ENCODE data around the gene AMBRA1.

AMBRA1 gene

GRCh38 chr11:46377831-46378230, 216.0 kb downstream of the AMBRA1 start:
- Histone ChIP-seq H3K4me2 (ENCODE audit: low read length) (no peak overlapping the region), H4K5ac (ENCODE audit: low read length) (no peak overlapping the region), H2AK5ac (ENCODE audit: low read length) (no peak overlapping the region), H3K23ac (ENCODE audit: low read length) (no peak overlapping the region), H3K79me2 (ENCODE audit: control insufficient read depth, insufficient read depth, low read length) (no peaks in the 10 kb centered on the region), H3K56ac (ENCODE audit: low read length) (no peak overlapping the region), H3K4me3 (ENCODE audit: low read length) (no peak overlapping the region), H3K4ac (ENCODE audit: low read depth, low read length) (no peak overlapping the region), H2BK15ac (replicated peaks; ENCODE audit: low read depth) (no peak overlapping the region), H2BK5ac (ENCODE audit: low read length) (no peak overlapping the region), H3K18ac (ENCODE audit: low read length) (no peak overlapping the region), H3K79me1 (ENCODE audit: low read length) (no peaks in the 10 kb centered on the region), H3K36me3 (ENCODE audit: control insufficient read depth, insufficient read depth, low read length) (peaks cover 4% of the 10 kb centered on the region), H3K9ac (ENCODE audit: low read length) (no peak overlapping the region), H2BK120ac (ENCODE audit: low read depth, low read length) (no peak overlapping the region), H3K27me3 (ENCODE audit: insufficient read depth, low read length, poor library complexity) (no peaks in the 10 kb centered on the region), H4K8ac (ENCODE audit: low read depth, low read length) (no peak overlapping the region), H3K4me1 (ENCODE audit: control insufficient read depth, low read depth, low read length) (peaks cover 1% of the 10 kb centered on the region), H3K27ac (ENCODE audit: low read depth, low read length) (no peak overlapping the region)
- no CpG with 5 or more reads among the region's 5 CpGs for WGBS (ENCODE audit: extremely low coverage, insufficient coverage, low lambda C conversion rate)
- no peak for DNase-seq

GRCh38 chr11:46377290-46377689, 216.5 kb downstream of the AMBRA1 start:
- no peak overlapping the region for H2BK15ac ChIP-seq (replicated peaks; ENCODE audit: low read depth)
- H3K36me3 ChIP-seq (ENCODE audit: control insufficient read depth, insufficient read depth, low read length) = peaks cover 4% of the 10 kb centered on the region
- DNase-seq = no peak
- no peaks in the 10 kb centered on the region for H3K79me2 ChIP-seq (ENCODE audit: control insufficient read depth, insufficient read depth, low read length)
- H3K4me3 ChIP-seq (ENCODE audit: low read length) = no peak overlapping the region
- H3K4ac ChIP-seq (ENCODE audit: low read depth, low read length) = no peak overlapping the region
- H3K18ac ChIP-seq (ENCODE audit: low read length) = no peak overlapping the region
- H3K27ac ChIP-seq (ENCODE audit: low read depth, low read length) = no peak overlapping the region
- no peak overlapping the region for H4K5ac ChIP-seq (ENCODE audit: low read length)
- no peak overlapping the region for H2AK5ac ChIP-seq (ENCODE audit: low read length)
- WGBS (ENCODE audit: extremely low coverage, insufficient coverage, low lambda C conversion rate) = no CpG with 5 or more reads among the region's 11 CpGs
- H3K27me3 ChIP-seq (ENCODE audit: insufficient read depth, low read length, poor library complexity) = no peaks in the 10 kb centered on the region
- no peak overlapping the region for H3K23ac ChIP-seq (ENCODE audit: low read length)
- no peak overlapping the region for H2BK120ac ChIP-seq (ENCODE audit: low read depth, low read length)
- no peak overlapping the region for H3K4me2 ChIP-seq (ENCODE audit: low read length)
- no peak overlapping the region for H2BK5ac ChIP-seq (ENCODE audit: low read length)
- H3K56ac ChIP-seq (ENCODE audit: low read length) = no peak overlapping the region
- H3K4me1 ChIP-seq (ENCODE audit: control insufficient read depth, low read depth, low read length) = no peaks in the 10 kb centered on the region
- H3K79me1 ChIP-seq (ENCODE audit: low read length) = no peaks in the 10 kb centered on the region
- H3K9ac ChIP-seq (ENCODE audit: low read length) = no peak overlapping the region
- H4K8ac ChIP-seq (ENCODE audit: low read depth, low read length) = no peak overlapping the region

- H3K27me3 ChIP-seq (ENCODE audit: insufficient read depth, low read length, poor library complexity) = no peaks in the 10 kb centered on the region
- H3K4me3 ChIP-seq (ENCODE audit: low read length) = no peak overlapping the region
- H2AK5ac ChIP-seq (ENCODE audit: low read length) = no peak overlapping the region
- no CpG with 5 or more reads among the region's 19 CpGs for WGBS (ENCODE audit: extremely low coverage, insufficient coverage, low lambda C conversion rate)
- H2BK15ac ChIP-seq (replicated peaks; ENCODE audit: low read depth) = no peak overlapping the region
- no peak overlapping the region for H3K4me2 ChIP-seq (ENCODE audit: low read length)
- no peaks in the 10 kb centered on the region for H3K79me2 ChIP-seq (ENCODE audit: control insufficient read depth, insufficient read depth, low read length)
- H3K4me1 ChIP-seq (ENCODE audit: control insufficient read depth, low read depth, low read length) = no peaks in the 10 kb centered on the region
- H2BK5ac ChIP-seq (ENCODE audit: low read length) = no peak overlapping the region
- H4K8ac ChIP-seq (ENCODE audit: low read depth, low read length) = no peak overlapping the region
- no peak overlapping the region for H4K5ac ChIP-seq (ENCODE audit: low read length)
- H2BK120ac ChIP-seq (ENCODE audit: low read depth, low read length) = no peak overlapping the region
- no peak overlapping the region for H3K9ac ChIP-seq (ENCODE audit: low read length)
- no peak overlapping the region for H3K4ac ChIP-seq (ENCODE audit: low read depth, low read length)
- no peak overlapping the region for H3K18ac ChIP-seq (ENCODE audit: low read length)
- no peak overlapping the region for H3K56ac ChIP-seq (ENCODE audit: low read length)
- H3K79me1 ChIP-seq (ENCODE audit: low read length) = no peaks in the 10 kb centered on the region
- no peak for DNase-seq
- peaks cover 4% of the 10 kb centered on the region for H3K36me3 ChIP-seq (ENCODE audit: control insufficient read depth, insufficient read depth, low read length)
- no peak overlapping the region for H3K27ac ChIP-seq (ENCODE audit: low read depth, low read length)
- H3K23ac ChIP-seq (ENCODE audit: low read length) = no peak overlapping the region
These were observed 217.4 kb downstream of the AMBRA1 start for GRCh38 chr11:46376258-46377050.

GRCh38 chr11:46375392-46376101, 218.3 kb downstream of the AMBRA1 start:
- Histone ChIP-seq H2BK15ac (replicated peaks; ENCODE audit: low read depth) (no peak overlapping the region), H3K79me2 (ENCODE audit: control insufficient read depth, insufficient read depth, low read length) (no peaks in the 10 kb centered on the region), H4K5ac (ENCODE audit: low read length) (no peak overlapping the region), H3K4me3 (ENCODE audit: low read length) (no peak overlapping the region), H3K36me3 (ENCODE audit: control insufficient read depth, insufficient read depth, low read length) (peaks cover 4% of the 10 kb centered on the region), H2BK5ac (ENCODE audit: low read length) (no peak overlapping the region), H3K23ac (ENCODE audit: low read length) (no peak overlapping the region), H3K4me2 (ENCODE audit: low read length) (no peak overlapping the region), H3K4ac (ENCODE audit: low read depth, low read length) (no peak overlapping the region), H3K27me3 (ENCODE audit: insufficient read depth, low read length, poor library complexity) (no peaks in the 10 kb centered on the region), H3K9ac (ENCODE audit: low read length) (no peak overlapping the region), H3K79me1 (ENCODE audit: low read length) (no peaks in the 10 kb centered on the region), H3K18ac (ENCODE audit: low read length) (no peak overlapping the region), H3K4me1 (ENCODE audit: control insufficient read depth, low read depth, low read length) (no peaks in the 10 kb centered on the region), H2AK5ac (ENCODE audit: low read length) (no peak overlapping the region), H4K8ac (ENCODE audit: low read depth, low read length) (no peak overlapping the region), H3K56ac (ENCODE audit: low read length) (no peak overlapping the region), H2BK120ac (ENCODE audit: low read depth, low read length) (no peak overlapping the region), H3K27ac (ENCODE audit: low read depth, low read length) (no peak overlapping the region)
- WGBS (ENCODE audit: extremely low coverage, insufficient coverage, low lambda C conversion rate) = no CpG with 5 or more reads among the region's 38 CpGs
- no peak for DNase-seq

GRCh38 chr11:46374815-46375214, 219.0 kb downstream of the AMBRA1 start:
- no peak overlapping the region for H2BK5ac ChIP-seq (ENCODE audit: low read length)
- no peak overlapping the region for H2BK15ac ChIP-seq (replicated peaks; ENCODE audit: low read depth)
- H2AK5ac ChIP-seq (ENCODE audit: low read length) = no peak overlapping the region
- no peak overlapping the region for H3K4me3 ChIP-seq (ENCODE audit: low read length)
- H3K4me1 ChIP-seq (ENCODE audit: control insufficient read depth, low read depth, low read length) = no peaks in the 10 kb centered on the region
- H3K27ac ChIP-seq (ENCODE audit: low read depth, low read length) = no peak overlapping the region
- no peak overlapping the region for H3K56ac ChIP-seq (ENCODE audit: low read length)
- no peak overlapping the region for H3K4ac ChIP-seq (ENCODE audit: low read depth, low read length)
- no peak overlapping the region for H3K23ac ChIP-seq (ENCODE audit: low read length)
- H3K9ac ChIP-seq (ENCODE audit: low read length) = no peak overlapping the region
- no peaks in the 10 kb centered on the region for H3K79me1 ChIP-seq (ENCODE audit: low read length)
- no peak overlapping the region for H2BK120ac ChIP-seq (ENCODE audit: low read depth, low read length)
- no peak overlapping the region for H4K8ac ChIP-seq (ENCODE audit: low read depth, low read length)
- H3K4me2 ChIP-seq (ENCODE audit: low read length) = no peak overlapping the region
- no CpG with 5 or more reads among the region's 15 CpGs for WGBS (ENCODE audit: extremely low coverage, insufficient coverage, low lambda C conversion rate)
- H3K79me2 ChIP-seq (ENCODE audit: control insufficient read depth, insufficient read depth, low read length) = no peaks in the 10 kb centered on the region
- no peak overlapping the region for H4K5ac ChIP-seq (ENCODE audit: low read length)
- H3K36me3 ChIP-seq (ENCODE audit: control insufficient read depth, insufficient read depth, low read length) = peaks cover 4% of the 10 kb centered on the region
- H3K27me3 ChIP-seq (ENCODE audit: insufficient read depth, low read length, poor library complexity) = no peaks in the 10 kb centered on the region
- no peak for DNase-seq
- no peak overlapping the region for H3K18ac ChIP-seq (ENCODE audit: low read length)
